Skin epidermis (tissue), 12 donors: ENCODE measurements around the gene KRT4.
"Not testable (repeated sequence)": the region's sequence is repeated elsewhere in the genome, so short reads cannot be mapped to it uniquely, and the experiment has no call there.

Source experiments
- H3K27ac ChIP-seq, 21 experiments: fragments of 200-600 bp; sonication (generic) in 11 of 21; one replicate each; pipeline ENCODE4 v1.5.0; 2020; ENCODE audit warnings: mild to moderate bottlenecking in 3 of 21, inconsistent platforms in 2 of 21, moderate library complexity in 2 of 21
- H3K4me3 ChIP-seq, 7 experiments: fragments of 200-600 bp; sonication (generic) in 2 of 7; one replicate each; pipeline ENCODE4 v1.5.0; 2020; ENCODE audit warnings: inconsistent platforms in 2 of 7, mild to moderate bottlenecking in 2 of 7, moderate library complexity in 1 of 7

KRT4 gene

GRCh38 chr12:52796839-52797528 lies 16.9 kb downstream of the KRT4 start:
- no peak overlapping the region for H3K27ac ChIP-seq
- H3K4me3 ChIP-seq = no peak overlapping the region

DNA sequence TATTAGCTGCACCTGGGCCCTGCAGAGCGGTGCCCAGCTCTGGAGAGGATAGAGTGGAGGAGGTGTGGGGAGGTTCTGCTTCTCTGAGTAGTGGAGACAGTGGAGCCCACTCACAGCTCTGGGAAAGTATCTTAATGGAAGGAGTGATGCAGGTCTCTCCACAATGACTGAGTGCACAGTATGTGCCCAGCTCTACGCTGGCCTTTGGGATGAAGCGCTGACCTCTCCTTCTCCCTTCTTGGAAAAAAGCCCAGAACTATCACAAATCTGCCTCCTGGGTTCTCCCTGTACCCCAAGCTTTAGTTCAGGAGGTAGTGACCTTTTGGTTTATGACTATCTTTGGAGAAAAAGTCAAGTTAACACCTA lies 17.5 kb downstream of the KRT4 start:
- no peak overlapping the region for H3K27ac ChIP-seq
- H3K4me3 ChIP-seq = no peak overlapping the region

DNA sequence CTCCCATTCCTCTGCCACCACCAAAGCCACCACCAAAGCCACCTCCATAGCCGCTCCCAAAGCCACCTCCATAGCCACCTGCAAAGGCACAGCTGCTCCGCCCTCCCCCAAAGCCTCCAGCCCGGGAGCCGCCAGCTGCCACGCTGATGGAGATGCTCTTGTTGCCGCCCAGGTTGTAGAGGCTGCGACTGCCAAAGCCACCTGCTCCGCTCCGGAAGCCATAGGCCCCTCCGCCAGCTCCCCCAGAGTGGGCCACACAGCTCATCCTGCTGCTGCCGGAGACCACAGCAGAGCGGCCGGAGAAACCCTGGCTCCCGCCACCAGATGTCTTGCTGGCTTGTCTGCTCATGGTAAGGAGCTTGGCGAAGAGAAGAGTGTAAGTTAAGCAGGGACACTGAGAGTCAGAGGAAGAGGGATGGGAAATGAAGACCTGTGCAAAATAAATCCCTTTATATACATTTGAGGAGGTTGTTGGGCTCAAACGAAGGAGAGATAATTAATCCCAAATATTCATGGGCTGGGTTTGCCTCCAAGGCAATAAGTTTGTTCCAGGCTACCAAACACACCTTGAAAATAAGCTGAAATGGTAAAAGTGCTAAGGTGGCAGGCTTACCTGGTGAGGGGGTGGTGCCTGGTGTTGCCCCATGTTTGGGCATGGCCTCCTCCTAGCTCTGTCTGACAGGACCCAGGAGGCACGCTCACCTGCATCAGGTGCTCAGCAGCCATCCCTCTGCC lies 18.1 kb downstream of the KRT4 start, which contains the start of gene KRT3:
TSS of gene KRT3 (minus strand) at position 424 of the 735 bp plus-strand sequence. CDS start at position 349, 75 bp downstream.
- H3K4me3 ChIP-seq = no peak within 1 kb of the TSS
- no peak within 1 kb of the TSS for H3K27ac ChIP-seq

DNA sequence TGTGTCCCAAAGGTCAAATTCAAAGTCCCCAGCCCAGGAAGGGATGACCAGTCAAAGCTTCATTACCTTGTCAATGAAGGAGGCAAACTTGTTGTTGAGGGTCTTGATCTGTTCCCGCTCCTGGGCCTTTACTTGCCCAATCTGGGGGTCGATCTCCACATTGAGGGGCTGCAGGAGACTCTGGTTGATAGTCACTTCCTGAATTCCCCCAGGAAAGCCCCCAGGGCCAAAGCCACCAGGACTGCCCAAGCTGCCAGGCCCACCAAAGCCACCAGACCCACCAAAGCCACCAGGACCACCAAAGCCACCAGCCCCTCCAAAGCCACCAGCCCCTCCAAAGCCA lies 18.6 kb downstream of the KRT4 start:
- H3K27ac ChIP-seq, H3K4me3 ChIP-seq: not testable (repeated sequence)

GRCh38 chr12:52794479-52795331 lies 19.2 kb downstream of the KRT4 start:
- H3K27ac ChIP-seq = peak overlapping the region in 1 of 21 experiments; percentile 30
- H3K4me3 ChIP-seq = no peak overlapping the region

- no peak overlapping the region for H3K27ac ChIP-seq
- no peak overlapping the region for H3K4me3 ChIP-seq
Measured at GRCh38 chr12:52792185-52793029, 21.5 kb downstream of the KRT4 start.

GRCh38 chr12:52791271-52792184 lies 22.4 kb downstream of the KRT4 start:
- Histone ChIP-seq H3K27ac (no peak overlapping the region), H3K4me3 (no peak overlapping the region)

GRCh38 chr12:52790427-52791270 lies 23.3 kb downstream of the KRT4 start:
- Histone ChIP-seq H3K27ac (no peak overlapping the region), H3K4me3 (peak overlapping the region in 2 of 7 experiments; percentile 6 to 23)

DNA sequence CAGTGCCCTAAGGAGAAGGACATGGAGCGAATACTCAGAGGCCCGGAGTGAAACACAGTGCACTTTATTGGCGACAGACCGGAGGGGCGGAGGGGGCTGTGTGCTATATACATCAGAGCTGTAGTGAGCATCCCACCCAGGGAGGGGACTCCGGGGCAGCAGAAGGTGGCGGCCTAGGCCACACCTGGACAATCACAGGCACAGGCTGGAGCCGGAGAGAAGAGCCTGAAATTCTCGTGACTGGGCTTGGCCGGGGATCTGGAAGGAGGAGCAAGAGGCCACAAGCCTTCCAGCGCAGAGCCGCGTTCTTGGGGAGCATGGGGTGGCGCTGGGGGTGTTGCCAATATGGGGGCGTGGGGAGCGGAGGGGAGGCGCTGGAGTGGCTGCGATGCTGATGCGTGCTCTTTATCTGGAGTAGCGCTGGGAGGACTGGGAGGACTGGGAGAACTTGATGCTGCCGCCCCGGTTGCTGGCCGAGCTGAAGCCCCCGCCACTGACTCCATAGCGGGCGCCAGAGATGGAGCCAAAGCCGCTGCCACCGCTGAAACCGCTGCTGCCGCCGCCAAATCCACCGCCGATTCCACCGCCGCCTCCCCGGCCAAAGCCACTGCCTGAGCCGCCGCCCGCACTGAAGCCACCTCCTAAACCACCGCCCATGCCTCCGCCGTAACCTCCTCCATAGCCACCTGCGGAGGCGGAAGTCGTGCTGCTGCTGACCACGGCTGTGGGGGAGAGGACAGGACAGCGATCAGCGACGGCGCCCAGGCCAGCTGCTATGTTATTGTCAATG lies 24.1 kb downstream of the KRT4 start:
- Histone ChIP-seq H3K4me3 (peak overlapping the region in 2 of 7 experiments; percentile 6 to 23), H3K27ac (peak overlapping the region in 1 of 21 experiments; percentile 13)

DNA sequence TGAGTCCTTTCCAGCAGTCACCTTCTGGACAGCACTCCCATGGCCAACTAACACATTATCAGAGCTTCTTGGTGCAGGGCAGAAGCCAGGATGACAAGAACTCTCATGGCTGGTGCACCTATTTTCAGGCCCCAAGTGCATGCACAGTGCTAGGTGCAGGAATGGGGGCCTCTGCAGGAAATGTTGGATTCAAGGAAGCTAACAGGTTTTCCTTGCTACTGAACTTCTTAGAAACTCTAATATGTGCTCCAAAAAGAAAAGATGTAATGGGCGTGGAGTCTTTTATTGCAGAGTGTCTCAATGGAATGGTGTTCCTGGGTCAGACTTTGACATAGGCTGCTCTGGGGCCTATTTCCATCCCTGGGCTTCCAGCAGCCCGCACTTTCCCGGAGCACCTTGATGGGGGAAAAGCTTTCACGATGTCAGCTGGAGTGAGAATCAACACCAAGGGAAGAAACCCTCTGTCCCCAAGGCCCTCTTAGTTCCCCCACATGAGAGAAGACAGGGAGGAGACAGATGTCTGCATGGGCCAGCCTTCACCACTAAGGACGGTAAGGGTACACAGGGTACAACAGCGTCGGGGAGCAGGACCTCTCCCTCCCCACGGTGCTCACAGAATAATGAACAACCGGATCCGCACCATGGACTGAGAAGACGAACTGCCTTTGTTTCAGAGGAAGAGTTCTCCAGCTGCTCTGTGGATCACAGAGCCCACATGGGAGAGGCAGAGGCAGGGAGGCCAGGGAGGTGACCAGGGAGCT lies 24.9 kb downstream of the KRT4 start:
- no peak overlapping the region for H3K27ac ChIP-seq
- no peak overlapping the region for H3K4me3 ChIP-seq

DNA sequence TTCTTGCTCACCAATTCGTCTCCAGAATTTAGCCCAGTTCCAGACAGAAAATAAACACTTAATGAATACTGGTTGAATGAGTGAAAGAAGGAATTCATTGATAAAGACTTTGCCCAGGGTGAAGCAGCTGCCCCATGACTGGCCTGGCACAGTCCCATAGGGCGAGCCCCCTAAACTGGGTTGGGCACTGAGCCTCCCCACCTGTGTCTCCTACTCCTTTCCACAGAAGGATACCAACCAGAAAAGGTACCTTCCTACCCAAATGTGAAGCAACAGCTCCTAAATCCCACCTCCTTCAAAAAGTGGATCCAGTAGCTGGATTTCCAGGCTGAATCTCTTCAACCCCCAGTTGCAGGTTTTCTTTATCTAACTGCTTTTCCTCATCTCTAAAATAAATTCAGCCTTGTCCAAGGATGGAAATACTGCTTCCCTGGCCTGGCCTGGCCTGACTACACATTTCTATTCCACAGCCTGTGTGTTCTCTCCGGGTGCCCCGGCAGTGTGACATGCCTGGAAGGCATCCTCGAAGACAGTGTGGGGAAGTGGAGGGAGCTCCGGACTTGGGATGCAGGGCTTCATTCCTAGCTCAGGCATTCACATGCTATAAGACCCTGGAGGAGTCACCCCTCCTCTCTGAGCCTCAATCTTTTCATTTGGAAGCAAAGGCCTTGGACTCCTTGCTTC lies 25.6 kb downstream of the KRT4 start:
- no peak overlapping the region for H3K27ac ChIP-seq
- H3K4me3 ChIP-seq = no peak overlapping the region

DNA sequence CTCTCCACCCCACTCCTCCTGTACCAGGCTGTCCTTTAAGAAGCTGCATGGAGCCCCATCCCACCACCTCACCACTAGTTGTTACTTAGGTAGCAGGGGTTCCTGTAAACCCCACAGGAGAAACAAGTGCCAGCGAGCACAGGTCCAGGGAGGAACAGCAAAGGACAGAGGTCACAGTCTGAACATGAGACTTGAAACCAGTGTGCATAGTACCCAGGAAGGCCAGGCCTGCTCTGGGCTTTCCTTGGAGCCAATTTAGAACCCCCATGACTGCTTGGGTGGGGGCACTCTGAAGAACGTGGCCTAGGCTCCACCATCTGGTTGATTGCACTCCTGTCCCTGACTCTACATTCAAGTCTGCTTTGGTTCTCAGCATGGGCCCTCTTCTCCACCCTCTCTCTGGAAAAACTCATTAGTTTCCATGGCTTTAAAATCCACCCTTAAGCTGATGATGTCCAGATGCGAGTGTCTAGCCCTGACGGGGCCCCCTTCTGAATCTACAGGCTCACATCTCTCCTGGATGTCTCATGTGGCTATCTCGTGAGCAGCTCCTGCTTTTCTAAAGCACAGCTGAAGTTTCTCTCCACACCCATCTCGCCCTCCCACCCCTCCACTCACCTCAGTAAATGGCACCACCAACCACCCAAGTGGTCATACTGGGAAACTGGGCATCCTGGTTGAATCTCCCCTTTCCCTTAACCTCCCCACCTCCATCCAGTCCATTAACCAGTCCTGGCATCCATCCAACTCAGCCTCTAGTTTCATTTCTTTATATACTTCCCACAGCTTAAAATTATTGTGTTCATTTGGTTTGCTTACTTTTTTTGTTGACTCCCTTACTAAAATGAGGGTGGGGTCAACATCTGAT lies 26.4 kb downstream of the KRT4 start:
- Histone ChIP-seq H3K4me3 (no peak overlapping the region), H3K27ac (no peak overlapping the region)

GRCh38 chr12:52784909-52785308 lies 29.0 kb downstream of the KRT4 start:
- no peak overlapping the region for H3K27ac ChIP-seq
- H3K4me3 ChIP-seq = no peak overlapping the region

- Histone ChIP-seq H3K27ac (no peak overlapping the region), H3K4me3 (no peak overlapping the region)
Measured at GRCh38 chr12:52783563-52784316, 30.2 kb downstream of the KRT4 start.
